Hepatocyte (in vitro differentiated cells): Measurements from ENCODE around the gene NXNL2.

Source experiments
- EZH2 ChIP-seq: fragments of 200-600 bp; sonication (generic); IDR thresholded peaks from 2 replicates; pipeline ENCODE4 v1.6.1; 2016; ENCODE audit warnings: antibody characterized with exemption, mild to moderate bottlenecking, borderline replicate concordance
- EZH2phosphoT487 ChIP-seq: fragments of 200-600 bp; sonication (generic); IDR thresholded peaks from one replicate; pipeline ENCODE4 v1.6.1; 2018; ENCODE audit warnings: antibody characterized with exemption, mild to moderate bottlenecking, low read depth, moderate library complexity; ENCODE audit not compliant: unreplicated experiment, severe bottlenecking
- TF ChIP-seq, protein P1 (sequence below): fragments of 200-600 bp; sonication (generic); IDR thresholded peaks from 2 replicates; pipeline ENCODE4 v1.5.1; 2016; ENCODE audit warnings: antibody characterized with exemption, mild to moderate bottlenecking; ENCODE audit not compliant: poor library complexity

GRCh38 chr9:88571419-88571818, 36.4 kb downstream of the NXNL2 start:
- TF ChIP-seq, protein P1, sequence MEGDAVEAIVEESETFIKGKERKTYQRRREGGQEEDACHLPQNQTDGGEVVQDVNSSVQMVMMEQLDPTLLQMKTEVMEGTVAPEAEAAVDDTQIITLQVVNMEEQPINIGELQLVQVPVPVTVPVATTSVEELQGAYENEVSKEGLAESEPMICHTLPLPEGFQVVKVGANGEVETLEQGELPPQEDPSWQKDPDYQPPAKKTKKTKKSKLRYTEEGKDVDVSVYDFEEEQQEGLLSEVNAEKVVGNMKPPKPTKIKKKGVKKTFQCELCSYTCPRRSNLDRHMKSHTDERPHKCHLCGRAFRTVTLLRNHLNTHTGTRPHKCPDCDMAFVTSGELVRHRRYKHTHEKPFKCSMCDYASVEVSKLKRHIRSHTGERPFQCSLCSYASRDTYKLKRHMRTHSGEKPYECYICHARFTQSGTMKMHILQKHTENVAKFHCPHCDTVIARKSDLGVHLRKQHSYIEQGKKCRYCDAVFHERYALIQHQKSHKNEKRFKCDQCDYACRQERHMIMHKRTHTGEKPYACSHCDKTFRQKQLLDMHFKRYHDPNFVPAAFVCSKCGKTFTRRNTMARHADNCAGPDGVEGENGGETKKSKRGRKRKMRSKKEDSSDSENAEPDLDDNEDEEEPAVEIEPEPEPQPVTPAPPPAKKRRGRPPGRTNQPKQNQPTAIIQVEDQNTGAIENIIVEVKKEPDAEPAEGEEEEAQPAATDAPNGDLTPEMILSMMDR: no peak
- TF ChIP-seq EZH2: no peak
- TF ChIP-seq EZH2phosphoT487: no peak
